Measurements from ENCODE around the gene INSYN2B. TPM values are rescaled to one million over a fixed set of nuclear protein-coding genes. Genes with fewer than 3 reads are reported as not detected.
"Not testable (repeated sequence)": the region's sequence is repeated elsewhere in the genome, so short reads cannot be mapped to it uniquely, and the experiment has no call there.

The INSYN2B gene
- total RNA-seq, 1 experiment from 2014 or later = 1.5 TPM

DNA sequence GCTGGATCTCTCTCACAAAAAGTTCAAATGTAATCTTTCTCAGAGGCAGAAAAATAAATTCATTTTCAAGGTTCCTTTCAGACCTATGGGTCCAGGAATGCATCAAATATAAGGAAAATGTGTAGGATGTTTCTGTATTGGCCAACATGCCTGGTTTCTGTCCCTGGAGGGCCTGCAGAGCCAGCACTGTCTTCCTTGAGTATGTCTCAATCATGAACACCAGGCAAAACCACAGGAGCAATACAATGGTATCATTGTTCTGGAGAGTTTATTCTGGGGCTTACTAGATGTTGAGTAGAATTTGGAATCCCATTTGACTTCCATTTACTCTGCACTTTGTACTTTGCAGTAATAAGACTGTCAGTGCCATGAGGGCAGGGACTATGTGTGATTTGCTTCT lies 23.5 kb downstream of the INSYN2B start:
- Histone ChIP-seq H3K9ac (ENCODE audit: low read length) (no peak overlapping the region), H3K36me3 (ENCODE audit: low read depth, low read length) (no peaks in the 10 kb centered on the region), H4K20me1 (ENCODE audit: low read length) (no peaks in the 10 kb centered on the region), H3K4me2 (ENCODE audit: low read length) (no peak overlapping the region), H3K9me3 (ENCODE audit: low read length) (no peaks in the 10 kb centered on the region), H3K27ac (ENCODE audit: low read length) (no peak overlapping the region), H2AFZ (ENCODE audit: low read length) (no peak overlapping the region), H3K79me2 (ENCODE audit: low read length) (no peaks in the 10 kb centered on the region), H3K4me1 (ENCODE audit: insufficient read depth, low read length) (peaks cover 12% of the 10 kb centered on the region), H3K9me2 (replicated peaks; ENCODE audit: low read length) (no peaks in the 10 kb centered on the region), H3K27me3 (ENCODE audit: low read length) (no peaks in the 10 kb centered on the region), H3F3A (ENCODE audit: low read length, unreplicated experiment) (no peaks in the 10 kb centered on the region), H3K4me3 (ENCODE audit: low read length) (no peak overlapping the region)
- ATAC-seq = no peak
- POLR2A ChIA-PET (ENCODE audit: unreplicated experiment) = no interaction called here
- no peak for TF ChIP-seq EZH2phosphoT487 (IDR thresholded peaks at IDR 0.05; ENCODE audit: borderline replicate concordance, low read length)
- no peak for TF ChIP-seq CTCF (conservative IDR thresholded peaks at IDR 0.05; ENCODE audit: low read depth, low read length)
- no peak for TF ChIP-seq EZH2 (IDR thresholded peaks at IDR 0.05; ENCODE audit: low read length, unreplicated experiment)
- BruUV-seq (replicated peaks) = no TSS peak
- intact Hi-C loops (cut with micrococcal nuclease) = no loop called here
- CTCF ChIA-PET = no interaction called here
- DNase-seq = peak; percentile 32

- ATAC-seq (no peak), DNase-seq (no peak)
- H3F3A ChIP-seq (ENCODE audit: low read length, unreplicated experiment) = no peaks in the 10 kb centered on the region
- H3K27ac ChIP-seq (ENCODE audit: low read length) = no peak overlapping the region
- H3K4me3 ChIP-seq (ENCODE audit: low read length) = no peak overlapping the region
- H2AFZ ChIP-seq (ENCODE audit: low read length) = no peak overlapping the region
- no peak overlapping the region for H3K9ac ChIP-seq (ENCODE audit: low read length)
- H3K36me3 ChIP-seq (ENCODE audit: low read depth, low read length) = no peaks in the 10 kb centered on the region
- H3K9me3 ChIP-seq (ENCODE audit: low read length) = no peaks in the 10 kb centered on the region
- intact Hi-C loops (cut with micrococcal nuclease) = no loop called here
- TF ChIP-seq EZH2phosphoT487 (IDR thresholded peaks at IDR 0.05; ENCODE audit: borderline replicate concordance, low read length) (no peak), CTCF (conservative IDR thresholded peaks at IDR 0.05; ENCODE audit: low read depth, low read length) (no peak), EZH2 (IDR thresholded peaks at IDR 0.05; ENCODE audit: low read length, unreplicated experiment) (no peak)
- POLR2A ChIA-PET (ENCODE audit: unreplicated experiment) = no interaction called here
- peaks cover 10% of the 10 kb centered on the region for H3K4me1 ChIP-seq (ENCODE audit: insufficient read depth, low read length)
- H3K79me2 ChIP-seq (ENCODE audit: low read length) = no peaks in the 10 kb centered on the region
- no peaks in the 10 kb centered on the region for H4K20me1 ChIP-seq (ENCODE audit: low read length)
- H3K27me3 ChIP-seq (ENCODE audit: low read length) = no peaks in the 10 kb centered on the region
- CTCF ChIA-PET = no interaction called here
- BruUV-seq (replicated peaks) = no TSS peak
- no peaks in the 10 kb centered on the region for H3K9me2 ChIP-seq (replicated peaks; ENCODE audit: low read length)
- H3K4me2 ChIP-seq (ENCODE audit: low read length) = no peak overlapping the region
These were observed 24.2 kb downstream of the INSYN2B start for GRCh38 chr5:169956126-169956525.

- intact Hi-C loops (cut with micrococcal nuclease) = no loop called here
- no peak for TF ChIP-seq CTCF (conservative IDR thresholded peaks at IDR 0.05; ENCODE audit: low read depth, low read length)
- no peak for TF ChIP-seq EZH2 (IDR thresholded peaks at IDR 0.05; ENCODE audit: low read length, unreplicated experiment)
- TF ChIP-seq EZH2phosphoT487 (IDR thresholded peaks at IDR 0.05; ENCODE audit: borderline replicate concordance, low read length) = no peak
- no peak overlapping the region for H3K9ac ChIP-seq (ENCODE audit: low read length)
- no peak overlapping the region for H2AFZ ChIP-seq (ENCODE audit: low read length)
- DNase-seq = no peak
- H3K4me3 ChIP-seq (ENCODE audit: low read length) = no peak overlapping the region
- H3K4me2 ChIP-seq (ENCODE audit: low read length) = no peak overlapping the region
- no peaks in the 10 kb centered on the region for H3K9me3 ChIP-seq (ENCODE audit: low read length)
- ChIA-PET CTCF (no interaction called here), POLR2A (ENCODE audit: unreplicated experiment) (no interaction called here)
- no peaks in the 10 kb centered on the region for H3K4me1 ChIP-seq (ENCODE audit: insufficient read depth, low read length)
- H3K36me3 ChIP-seq (ENCODE audit: low read depth, low read length) = no peaks in the 10 kb centered on the region
- H3F3A ChIP-seq (ENCODE audit: low read length, unreplicated experiment) = no peaks in the 10 kb centered on the region
- H4K20me1 ChIP-seq (ENCODE audit: low read length) = no peaks in the 10 kb centered on the region
- H3K9me2 ChIP-seq (replicated peaks; ENCODE audit: low read length) = no peaks in the 10 kb centered on the region
- BruUV-seq (replicated peaks) = no TSS peak
- no peak overlapping the region for H3K27ac ChIP-seq (ENCODE audit: low read length)
- no peaks in the 10 kb centered on the region for H3K79me2 ChIP-seq (ENCODE audit: low read length)
- no peaks in the 10 kb centered on the region for H3K27me3 ChIP-seq (ENCODE audit: low read length)
- no peak for ATAC-seq
These were observed 25.5 kb downstream of the INSYN2B start for GRCh38 chr5:169954786-169955185.

DNA sequence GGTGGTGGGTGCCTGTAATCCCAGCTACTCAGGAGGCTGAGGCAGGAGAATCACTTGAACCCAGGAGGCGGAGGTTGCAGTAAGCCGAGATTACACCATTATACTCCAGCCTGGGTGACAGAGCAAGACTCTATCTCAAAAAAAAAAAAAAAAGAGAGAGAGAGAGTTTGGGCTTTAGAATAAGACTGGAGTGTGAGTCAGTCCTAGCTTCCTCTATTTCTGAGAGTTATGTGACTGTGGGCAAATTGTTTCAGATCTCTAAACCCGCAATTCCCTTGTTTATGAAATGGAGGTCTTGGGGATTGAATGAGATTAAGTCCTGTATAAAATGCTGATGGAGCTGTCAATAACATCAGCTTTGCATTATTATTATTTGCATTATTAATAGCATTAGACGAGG lies 27.1 kb downstream of the INSYN2B start:
- H3K9me3 ChIP-seq (ENCODE audit: low read length); H3K4me3 ChIP-seq (ENCODE audit: low read length); H3K27me3 ChIP-seq (ENCODE audit: low read length); ATAC-seq; H3K4me2 ChIP-seq (ENCODE audit: low read length); H3K79me2 ChIP-seq (ENCODE audit: low read length); H2AFZ ChIP-seq (ENCODE audit: low read length); H3K27ac ChIP-seq (ENCODE audit: low read length); POLR2A ChIA-PET (ENCODE audit: unreplicated experiment); H3K9me2 ChIP-seq (replicated peaks; ENCODE audit: low read length); DNase-seq; H4K20me1 ChIP-seq (ENCODE audit: low read length); intact Hi-C loops (cut with micrococcal nuclease); H3K4me1 ChIP-seq (ENCODE audit: insufficient read depth, low read length); CTCF ChIA-PET; H3F3A ChIP-seq (ENCODE audit: low read length, unreplicated experiment); BruUV-seq (replicated peaks); H3K9ac ChIP-seq (ENCODE audit: low read length); H3K36me3 ChIP-seq (ENCODE audit: low read depth, low read length): not testable (repeated sequence)
